DOHH2 (cell line): ENCODE data around the gene GALNT2.

Source experiments
- H3F3A ChIP-seq: fragments of 200-600 bp; sonication (generic), shearing (Covaris generic); 2 replicates; pipeline ENCODE4 v1.6.0; 2016; ENCODE audit warnings: antibody characterized with exemption, mild to moderate bottlenecking; ENCODE audit not compliant: control insufficient read depth, insufficient read depth
- H3K27ac ChIP-seq: fragments of 200-600 bp; sonication (generic); 2 replicates; pipeline ENCODE4 v1.5.1; 2014; ENCODE audit warnings: low read depth, mild to moderate bottlenecking, low read length, moderate library complexity
- H3K27me3 ChIP-seq: fragments of 200-600 bp; sonication (generic); 2 replicates; pipeline ENCODE4 v1.6.1; 2014; ENCODE audit warnings: mild to moderate bottlenecking, low read length, mixed read lengths; ENCODE audit not compliant: control insufficient read depth
- H3K36me3 ChIP-seq: fragments of 200-600 bp; sonication (generic); 2 replicates; pipeline ENCODE4 v1.6.1; 2014; ENCODE audit warnings: mild to moderate bottlenecking, low read length, moderate library complexity, mixed read lengths; ENCODE audit not compliant: control insufficient read depth
- H3K4me1 ChIP-seq: fragments of 200-600 bp; sonication (generic); 2 replicates; pipeline ENCODE4 v1.6.1; 2014; ENCODE audit warnings: mild to moderate bottlenecking, low read length, mixed read lengths; ENCODE audit not compliant: control insufficient read depth
- H3K4me2 ChIP-seq: fragments of 200-600 bp; sonication (generic); 2 replicates; pipeline ENCODE4 v1.6.0; 2014; ENCODE audit warnings: mild to moderate bottlenecking, low read length, moderate library complexity
- H3K4me3 ChIP-seq: fragments of 200-600 bp; sonication (generic); 2 replicates; pipeline ENCODE4 v1.5.1; 2014; ENCODE audit warnings: mild to moderate bottlenecking, low read length, mixed read lengths
- H3K79me2 ChIP-seq: fragments of 200-600 bp; sonication (generic); 2 replicates; pipeline ENCODE4 v1.6.1; 2014; ENCODE audit warnings: mild to moderate bottlenecking, low read length, mixed read lengths; ENCODE audit not compliant: control insufficient read depth
- H3K9me2 ChIP-seq: fragments of 200-600 bp; sonication (generic); replicated peaks from 2 replicates; pipeline ENCODE4 v1.6.1; 2014; ENCODE audit warnings: mild to moderate bottlenecking, low read length, mixed read lengths; ENCODE audit not compliant: control insufficient read depth
- H3K9me3 ChIP-seq: fragments of 200-600 bp; sonication (generic); 2 replicates; pipeline ENCODE4 v1.6.1; 2014; ENCODE audit warnings: antibody characterized with exemption, low read length, mixed read lengths; ENCODE audit not compliant: control insufficient read depth, insufficient read depth
- H4K20me1 ChIP-seq: fragments of 200-600 bp; sonication (generic); 2 replicates; pipeline ENCODE4 v1.6.0; 2014; ENCODE audit warnings: low read depth, mild to moderate bottlenecking, antibody characterized with exemption, low read length, moderate library complexity; ENCODE audit not compliant: control insufficient read depth, insufficient read depth
- EZH2phosphoT487 ChIP-seq: fragments of 200-600 bp; sonication (generic); IDR thresholded peaks from 2 replicates; pipeline ENCODE4 v1.6.1; 2017; ENCODE audit warnings: borderline replicate concordance, mild to moderate bottlenecking, antibody characterized with exemption, low read length, moderate library complexity, mixed read lengths
- TF ChIP-seq, protein P1 (sequence below): fragments of 200-600 bp; sonication (generic); IDR thresholded peaks from one replicate; pipeline ENCODE4 v1.5.1; 2014; ENCODE audit warnings: antibody characterized with exemption, mild to moderate bottlenecking, low read depth, low read length; ENCODE audit not compliant: poor library complexity, severe bottlenecking

Gene GALNT2

DNA sequence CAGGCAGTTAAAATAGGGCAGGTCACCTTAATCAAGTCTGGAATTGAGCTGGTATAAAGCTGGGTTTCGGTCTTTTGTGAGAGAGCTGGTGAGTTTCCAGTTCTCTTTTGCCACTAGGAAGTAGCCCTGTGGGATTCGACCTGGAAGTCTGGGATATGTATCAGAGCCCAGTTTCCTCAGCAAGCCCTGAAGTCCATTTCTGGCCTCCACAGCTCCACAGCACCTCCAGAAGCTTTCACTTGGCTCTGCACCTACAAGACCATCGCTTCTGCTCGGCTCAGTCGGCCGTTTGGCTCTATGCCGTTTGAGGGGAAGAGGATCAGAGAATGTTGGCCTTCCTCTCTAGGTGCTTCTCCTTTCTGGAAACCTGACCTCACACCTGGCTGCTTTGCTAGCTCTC, 148.0 kb downstream of the GALNT2 start:
- no peaks in the 10 kb centered on the region; the same call in 1 of the 2 replicates for H3K9me3 ChIP-seq
- peaks cover 7% of the 10 kb centered on the region; the same call in 1 of the 2 replicates for H3F3A ChIP-seq
- H3K9me2 ChIP-seq, result no peaks in the 10 kb centered on the region
- H3K4me2 ChIP-seq, result no peak overlapping the region
- H3K4me1 ChIP-seq, result peaks cover 25% of the 10 kb centered on the region
- H3K27me3 ChIP-seq, result no peaks in the 10 kb centered on the region
- peaks cover 30% of the 10 kb centered on the region for H3K79me2 ChIP-seq
- TF ChIP-seq, protein P1, sequence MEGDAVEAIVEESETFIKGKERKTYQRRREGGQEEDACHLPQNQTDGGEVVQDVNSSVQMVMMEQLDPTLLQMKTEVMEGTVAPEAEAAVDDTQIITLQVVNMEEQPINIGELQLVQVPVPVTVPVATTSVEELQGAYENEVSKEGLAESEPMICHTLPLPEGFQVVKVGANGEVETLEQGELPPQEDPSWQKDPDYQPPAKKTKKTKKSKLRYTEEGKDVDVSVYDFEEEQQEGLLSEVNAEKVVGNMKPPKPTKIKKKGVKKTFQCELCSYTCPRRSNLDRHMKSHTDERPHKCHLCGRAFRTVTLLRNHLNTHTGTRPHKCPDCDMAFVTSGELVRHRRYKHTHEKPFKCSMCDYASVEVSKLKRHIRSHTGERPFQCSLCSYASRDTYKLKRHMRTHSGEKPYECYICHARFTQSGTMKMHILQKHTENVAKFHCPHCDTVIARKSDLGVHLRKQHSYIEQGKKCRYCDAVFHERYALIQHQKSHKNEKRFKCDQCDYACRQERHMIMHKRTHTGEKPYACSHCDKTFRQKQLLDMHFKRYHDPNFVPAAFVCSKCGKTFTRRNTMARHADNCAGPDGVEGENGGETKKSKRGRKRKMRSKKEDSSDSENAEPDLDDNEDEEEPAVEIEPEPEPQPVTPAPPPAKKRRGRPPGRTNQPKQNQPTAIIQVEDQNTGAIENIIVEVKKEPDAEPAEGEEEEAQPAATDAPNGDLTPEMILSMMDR, result no peak
- no peak for TF ChIP-seq EZH2phosphoT487
- H3K36me3 ChIP-seq, result peaks cover 9% of the 10 kb centered on the region
- no peaks in the 10 kb centered on the region for H4K20me1 ChIP-seq
- no peak overlapping the region for H3K4me3 ChIP-seq
- H3K27ac ChIP-seq, result no peak overlapping the region

DNA sequence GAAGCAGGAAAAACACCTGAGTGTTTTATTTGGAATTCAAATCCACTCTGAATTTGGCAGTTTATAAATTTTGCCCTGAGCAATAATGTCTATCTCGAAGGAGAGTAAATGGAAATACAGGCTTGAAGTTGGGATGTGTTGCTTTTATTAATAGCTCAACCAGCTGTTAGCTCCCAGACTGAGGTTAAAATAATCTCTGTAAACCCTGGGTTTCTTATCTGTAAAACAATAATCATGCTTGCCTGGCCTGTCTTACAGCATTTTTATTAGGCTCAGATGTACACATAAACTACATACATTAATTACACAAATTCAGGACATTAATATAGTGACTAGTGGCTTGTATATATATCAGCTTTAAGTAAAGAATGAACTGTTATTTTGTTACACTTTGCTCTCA, 148.5 kb downstream of the GALNT2 start:
- no peak overlapping the region for H3K27ac ChIP-seq
- no peaks in the 10 kb centered on the region for H3K9me2 ChIP-seq
- H3K4me2 ChIP-seq, result no peak overlapping the region

DNA sequence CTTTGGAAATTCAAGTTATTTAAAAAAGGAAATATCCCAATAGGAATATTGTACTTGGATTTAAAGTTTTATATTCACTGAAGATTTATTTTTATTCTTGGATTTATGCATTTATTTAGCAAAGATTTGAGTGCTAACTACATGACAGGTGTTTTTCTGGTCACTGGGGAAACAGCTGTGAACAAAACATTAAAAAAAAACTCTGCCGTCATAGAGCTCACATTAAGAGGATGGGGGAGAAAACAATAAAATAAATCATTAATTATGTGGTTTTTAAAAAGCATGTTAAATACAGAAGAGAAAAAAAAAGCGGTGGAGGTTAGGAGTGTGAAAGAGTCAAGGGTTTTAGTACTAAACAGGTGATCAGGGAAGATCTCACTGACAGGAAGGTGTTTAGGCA, 149.9 kb downstream of the GALNT2 start:
- Histone ChIP-seq H3K9me2 (no peaks in the 10 kb centered on the region), H3F3A (no peaks in the 10 kb centered on the region), H3K4me2 (no peak overlapping the region), H3K9me3 (no peaks in the 10 kb centered on the region; the same call in 1 of the 2 replicates), H3K79me2 (peaks cover 26% of the 10 kb centered on the region), H3K4me3 (no peak overlapping the region), H4K20me1 (0 out of 2 replicates have a peak, but pooled peaks cover 4% of the 10 kb centered on the region), H3K36me3 (peaks cover 9% of the 10 kb centered on the region), H3K27me3 (no peaks in the 10 kb centered on the region), H3K4me1 (peaks cover 26% of the 10 kb centered on the region), H3K27ac (no peak overlapping the region)
- TF ChIP-seq, protein P1, result no peak
- TF ChIP-seq EZH2phosphoT487, result no peak

More for the DNA sequence above, 148.5 kb downstream of the GALNT2 start:
- Histone ChIP-seq H3K4me3 (no peak overlapping the region), H3F3A (peaks cover 2% of the 10 kb centered on the region; the same call in 1 of the 2 replicates), H4K20me1 (no peaks in the 10 kb centered on the region), H3K79me2 (peaks cover 30% of the 10 kb centered on the region), H3K4me1 (peaks cover 29% of the 10 kb centered on the region), H3K9me3 (no peaks in the 10 kb centered on the region; the same call in 1 of the 2 replicates), H3K36me3 (peaks cover 9% of the 10 kb centered on the region), H3K27me3 (no peaks in the 10 kb centered on the region)
- TF ChIP-seq, protein P1, result no peak
- no peak for TF ChIP-seq EZH2phosphoT487
